ENCODE results near the gene SF3B1. TPM values are rescaled to one million over a fixed set of nuclear protein-coding genes. Genes with fewer than 3 reads are reported as not detected.
"Not testable (repeated sequence)": the region's sequence is repeated elsewhere in the genome, so short reads cannot be mapped to it uniquely, and the experiment has no call there.

The SF3B1 gene
- polyA plus RNA-seq, 10 donors: 229 to 366 (median 301) TPM

- no peak for DNase-seq
Observed at GRCh38 chr2:197348721-197349360, 86.0 kb downstream of the SF3B1 start.

- DNase-seq: no peak
Observed at GRCh38 chr2:197345846-197346370, 88.9 kb downstream of the SF3B1 start.

GRCh38 chr2:197343968-197344367 lies 90.9 kb downstream of the SF3B1 start:
- not testable (repeated sequence) for DNase-seq

DNA sequence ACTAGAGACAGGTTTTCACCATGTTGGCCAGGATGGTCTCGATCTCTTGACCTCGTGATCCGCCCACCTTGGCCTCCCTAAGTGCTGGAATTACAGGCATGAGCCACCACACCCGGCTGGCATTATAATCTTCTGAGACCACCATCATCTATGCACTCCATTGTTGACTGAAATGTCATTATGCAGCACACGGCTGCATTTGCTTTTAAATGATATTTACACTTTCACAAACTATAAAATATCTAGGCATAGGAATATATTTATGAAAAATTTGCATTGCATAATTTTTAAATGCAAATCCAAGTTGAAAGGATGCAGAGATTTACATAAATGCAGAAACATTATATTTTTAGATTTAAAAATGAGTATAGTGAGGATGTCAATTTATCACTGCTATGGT lies 94.2 kb downstream of the SF3B1 start:
- no peak for DNase-seq

Other genes starting within 250 kb of the SF3B1 start
- 10 to 100 TPM in 9 of 10 donors, 1 to 10 TPM in 1; 8.9 to 27.0 (median 16.6) TPM for gene ANKRD44, start 124.2 kb downstream of the SF3B1 start, polyA plus RNA-seq (ENCODE audit: insufficient read length in 10 of 10)
- 10 to 100 TPM; 10.1 to 13.7 (median 12.3) TPM for gene COQ10B, start 18.5 kb upstream of the SF3B1 start, polyA plus RNA-seq (ENCODE audit: insufficient read length in 10 of 10)
- gene HSPD1, start 64.8 kb upstream of the SF3B1 start, polyA plus RNA-seq (ENCODE audit: insufficient read length in 10 of 10): 100 to 1,000 TPM; 213 to 315 (median 283) TPM
- 100 to 1,000 TPM in 9 of 10 donors, 10 to 100 TPM in 1; 99.7 to 176 (median 127) TPM for gene HSPE1, start 65.4 kb upstream of the SF3B1 start, polyA plus RNA-seq (ENCODE audit: insufficient read length in 10 of 10)
- 10 to 100 TPM; 38.0 to 50.7 (median 45.0) TPM for gene MOB4, start 81.0 kb upstream of the SF3B1 start, polyA plus RNA-seq (ENCODE audit: insufficient read length in 10 of 10)
- gene RFTN2, start 240.6 kb upstream of the SF3B1 start, polyA plus RNA-seq (ENCODE audit: insufficient read length in 10 of 10): 10 to 100 TPM; 14.3 to 26.1 (median 17.4) TPM